VCaP (cell line): ENCODE data around the gene TSR1.

Source experiments
- H3K27ac ChIP-seq: fragments of 450-650 bp; 2 replicates; pipeline ENCODE4 v1.5.1; 2017
- CTCF ChIP-seq: fragments of 450-650 bp; conservative IDR thresholded peaks from 2 replicates; pipeline ENCODE4 v1.5.1; 2017; ENCODE audit warnings: mild to moderate bottlenecking, moderate library complexity

Gene TSR1

DNA sequence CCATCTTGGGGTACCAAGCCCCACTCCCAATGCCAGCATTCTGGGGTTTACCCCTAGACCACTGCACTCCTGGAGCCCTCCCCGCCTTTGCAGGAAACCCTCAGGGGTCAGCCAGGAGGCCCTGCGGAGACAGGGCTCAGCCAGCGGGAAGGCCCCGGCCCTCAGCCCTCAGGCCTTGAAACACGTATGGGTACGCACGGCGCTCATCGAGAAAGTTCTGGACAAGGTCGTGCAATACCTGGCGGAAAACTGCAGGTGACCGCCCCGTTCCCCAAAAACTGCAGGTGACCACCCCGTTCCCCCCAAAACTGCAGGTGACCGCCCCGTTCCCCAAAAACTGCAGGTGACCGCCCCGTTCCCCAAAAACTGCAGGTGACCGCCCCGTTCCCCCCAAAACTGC, 25.8 kb upstream of the TSR1 start:
- H3K27ac ChIP-seq: no peak overlapping the region
- no peak for TF ChIP-seq CTCF

DNA sequence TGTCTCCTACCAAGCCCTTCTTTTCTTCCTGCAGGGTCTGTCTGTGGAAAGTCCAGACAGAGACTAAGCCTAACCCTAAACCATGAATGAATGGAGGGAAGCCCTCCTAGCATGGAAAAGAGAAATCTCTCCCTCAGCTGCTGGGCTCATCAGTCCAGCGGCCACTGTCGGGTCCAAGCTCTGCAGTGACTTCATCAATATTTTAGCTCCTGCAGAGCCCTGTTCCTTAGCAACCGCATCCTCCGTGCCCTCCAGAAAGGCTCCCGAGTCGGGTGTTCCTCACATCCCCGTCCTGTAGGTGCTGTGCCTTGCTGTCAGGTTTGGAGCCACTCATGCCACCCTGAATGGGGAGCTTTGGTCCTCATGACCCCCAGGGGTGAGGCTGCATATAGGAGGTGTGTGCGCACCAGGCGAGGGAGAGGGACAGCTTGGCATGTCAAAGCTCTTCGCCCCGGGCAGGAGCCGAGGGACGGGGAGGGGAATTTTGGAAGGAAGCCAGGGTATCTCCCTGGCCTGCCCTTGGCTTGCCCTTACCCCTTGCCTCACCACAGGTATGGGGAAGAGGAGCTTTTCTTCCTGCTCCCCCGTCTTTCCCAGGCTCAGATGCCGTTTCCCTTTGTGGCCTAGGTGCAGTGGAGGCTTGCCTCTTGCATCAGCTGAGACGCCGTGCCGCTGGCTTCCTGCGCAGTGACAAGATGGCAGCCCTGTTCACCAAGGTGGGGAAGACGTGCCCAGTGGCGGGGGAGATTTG, 24.9 kb upstream of the TSR1 start:
- no peak overlapping the region for H3K27ac ChIP-seq
- no peak for TF ChIP-seq CTCF

DNA sequence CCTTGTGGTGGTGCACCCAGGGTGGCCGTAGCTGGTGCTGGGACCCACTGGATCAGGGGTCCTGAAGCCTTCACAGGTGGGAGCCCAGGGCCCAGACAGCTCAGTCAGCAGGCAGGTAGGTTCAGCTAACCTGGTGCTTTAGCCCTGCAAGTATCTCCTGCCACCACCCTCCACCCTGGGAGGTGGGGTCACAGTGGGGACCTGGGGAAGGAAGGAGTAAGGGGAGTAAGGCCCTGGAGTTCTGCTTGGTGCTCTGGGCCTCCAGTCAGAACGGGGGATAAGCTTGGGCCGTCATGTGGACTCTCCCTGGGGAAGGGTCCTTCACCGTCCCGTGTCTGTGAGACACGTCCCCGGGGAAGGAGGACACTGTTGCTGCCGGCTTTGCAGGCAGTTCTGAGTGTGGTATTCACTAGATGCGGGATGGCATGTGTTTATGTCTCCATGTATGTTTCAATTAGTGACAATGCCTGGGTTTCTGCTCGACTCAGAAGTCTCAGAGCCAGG, 21.7 kb upstream of the TSR1 start:
- no peak for TF ChIP-seq CTCF
- no peak overlapping the region for H3K27ac ChIP-seq

DNA sequence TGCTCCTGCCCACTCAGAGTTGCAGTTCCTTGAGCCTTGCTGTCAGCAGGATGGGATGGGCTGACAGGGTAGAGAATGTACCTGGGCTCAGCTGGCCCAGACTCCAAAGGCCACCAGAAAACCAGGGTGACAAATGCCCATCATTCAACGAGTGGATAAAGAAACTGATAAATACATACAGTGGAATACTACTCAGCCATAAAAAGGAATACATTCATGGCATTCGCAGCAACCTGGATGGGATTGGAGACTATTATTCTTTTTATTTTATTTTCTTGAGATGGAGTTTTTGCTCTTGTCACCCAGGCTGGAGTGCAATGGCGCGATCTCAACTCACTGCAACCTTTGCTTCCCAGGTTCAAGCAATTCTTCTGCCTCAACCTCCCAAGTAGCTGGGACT, 21.0 kb upstream of the TSR1 start:
- no peak for TF ChIP-seq CTCF
- H3K27ac ChIP-seq: no peak overlapping the region

- H3K27ac ChIP-seq: no peak overlapping the region; the same call in 1 of the 2 replicates
- TF ChIP-seq CTCF: no peak
These were observed 18.1 kb upstream of the TSR1 start for GRCh38 chr17:2354311-2354710.

DNA sequence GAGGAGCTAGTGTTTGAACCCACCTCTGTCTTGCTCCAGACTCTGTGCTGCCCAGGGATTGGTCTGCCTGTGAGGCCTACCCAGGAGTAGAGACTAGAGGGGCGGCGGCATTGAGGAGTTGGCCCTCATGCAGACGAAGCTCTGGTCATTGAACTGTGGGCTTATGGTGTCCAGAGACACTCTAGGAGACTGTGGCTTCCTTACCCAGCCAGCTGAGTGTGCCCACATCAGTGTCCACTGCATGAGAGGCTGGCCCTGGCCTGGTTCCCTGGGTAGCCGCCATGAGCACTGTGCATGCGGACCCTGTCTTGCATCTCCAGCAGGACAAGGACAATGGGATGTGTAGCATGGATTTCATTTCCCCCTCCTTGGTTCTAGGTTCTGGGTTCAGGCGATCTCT, 15.0 kb upstream of the TSR1 start:
- no peak for TF ChIP-seq CTCF
- no peak overlapping the region for H3K27ac ChIP-seq

DNA sequence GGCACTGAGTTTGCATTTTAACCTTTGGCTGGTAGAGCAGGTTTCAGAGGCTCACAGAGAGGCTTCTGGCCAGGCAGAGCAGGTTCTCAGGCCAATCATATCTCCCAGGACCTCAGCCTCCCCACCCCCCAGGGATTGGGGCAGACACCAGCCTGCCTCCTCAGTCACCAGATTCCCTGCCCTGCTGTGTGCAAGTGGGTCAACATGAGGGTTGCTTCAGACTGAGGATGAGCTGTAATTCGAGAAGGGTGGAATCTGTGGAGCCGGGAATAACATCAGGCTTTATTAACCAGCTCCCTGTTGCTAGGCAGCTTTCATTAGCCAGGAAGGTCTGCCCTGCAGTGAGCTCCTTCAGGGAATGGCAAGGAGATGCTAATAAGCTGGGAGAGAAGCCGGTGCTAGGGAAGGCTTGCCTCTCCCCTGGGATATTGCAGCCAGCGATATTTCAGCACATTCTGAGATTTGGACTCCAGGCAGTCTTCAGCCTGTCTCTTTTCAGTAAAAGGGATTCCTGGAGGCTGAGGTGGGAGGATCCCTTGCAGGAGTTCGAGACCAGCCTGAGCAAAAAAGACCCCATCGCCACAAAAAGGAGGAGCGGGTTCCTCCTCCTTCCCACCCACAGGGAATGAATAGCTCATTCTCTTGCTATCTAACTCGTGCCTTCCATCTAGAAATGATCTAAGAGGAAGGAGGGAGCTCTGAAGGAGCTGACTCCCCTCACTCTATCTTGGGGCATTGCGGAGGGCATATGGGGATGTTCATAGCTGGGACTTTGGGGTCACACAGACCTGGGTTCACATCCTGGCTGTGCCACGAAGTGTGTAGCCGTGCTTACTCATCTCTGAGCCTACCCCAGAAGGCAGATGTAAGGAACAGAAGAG, 11.8 kb upstream of the TSR1 start:
- TF ChIP-seq CTCF: no peak
- peak overlapping the region; percentile 88 for H3K27ac ChIP-seq
